HepG2 (cell line): Measurements from ENCODE around the gene MGAT1. TPM values are rescaled to one million over a fixed set of nuclear protein-coding genes. Genes with fewer than 3 reads are reported as not detected.

Experiments
- DNMT1 ChIP-seq: sonication (generic); formaldehyde crosslinking; IDR thresholded peaks from 2 replicates; pipeline ENCODE4 v1.5.1; 2020; ENCODE audit warnings: mild to moderate bottlenecking, missing genetic modification reagents
- ISL2 ChIP-seq: sonication (generic); formaldehyde crosslinking; IDR thresholded peaks from 2 replicates; pipeline ENCODE4 v1.5.0; 2020; ENCODE audit warnings: missing genetic modification reagents
- KMT2A ChIP-seq: sonication (generic); formaldehyde crosslinking; IDR thresholded peaks from 2 replicates; pipeline ENCODE4 v1.4.0; 2020; ENCODE audit warnings: missing genetic modification reagents
- PAXIP1 ChIP-seq: sonication (generic); formaldehyde crosslinking; conservative IDR thresholded peaks from 2 replicates; pipeline ENCODE4 v1.4.0; 2020; ENCODE audit warnings: mild to moderate bottlenecking, missing genetic modification reagents, moderate library complexity
- PHF8 ChIP-seq: sonication (generic); formaldehyde crosslinking; IDR thresholded peaks from 2 replicates; pipeline ENCODE4 v1.5.0; 2020; ENCODE audit warnings: missing genetic modification reagents
- POGZ ChIP-seq: sonication (generic); formaldehyde crosslinking; IDR thresholded peaks from 2 replicates; pipeline ENCODE4 v1.4.0; 2020; ENCODE audit warnings: mild to moderate bottlenecking, missing genetic modification reagents
- RAD21 ChIP-seq: fragments of 450-650 bp; formaldehyde crosslinking; IDR thresholded peaks from 2 replicates; pipeline ENCODE4 v1.5.0; 2020; ENCODE audit warnings: mild to moderate bottlenecking
- ZBTB38 ChIP-seq: sonication (generic); formaldehyde crosslinking; IDR thresholded peaks from 2 replicates; pipeline ENCODE4 v1.5.1; 2020; ENCODE audit warnings: mild to moderate bottlenecking, missing genetic modification reagents
- ZMAT3 ChIP-seq: sonication (generic); formaldehyde crosslinking; conservative IDR thresholded peaks from 2 replicates; pipeline ENCODE4 v1.7.0; 2021; ENCODE audit warnings: missing genetic modification reagents
- ZNF124 ChIP-seq: sonication (generic); formaldehyde crosslinking; IDR thresholded peaks from 2 replicates; pipeline ENCODE4 v1.4.0; 2020; ENCODE audit warnings: missing genetic modification reagents
- ZNF317 ChIP-seq: sonication (generic); formaldehyde crosslinking; IDR thresholded peaks from 2 replicates; pipeline ENCODE4 v1.5.0; 2020; ENCODE audit warnings: mild to moderate bottlenecking, missing genetic modification reagents
- polyA plus RNA-seq, 8 experiments: library from polyadenylated mRNA; depleted of rRNA in 3 of 8; stranded (reverse) in 7 of 8; unstranded in 1 of 8; fragments of >200 nt; fragmentation: Illumina TruSeq in 4 of 8; extraction: Trizol in 4 of 8; gene quantifications; 2 replicates each; pipeline versions ENCODE4 v1.2.1 to v1.2.3, GENCODE V29; 2011 to 2016; ENCODE audit warnings: low read depth in 4 of 8, missing spikeins in 1 of 8, mixed read lengths in 1 of 8; ENCODE audit not compliant: insufficient read depth in 1 of 8
- total RNA-seq, 5 experiments: library from RNA; depleted of rRNA; stranded (reverse); fragments of >200 nt; fragmentation: Illumina TruSeq; extraction: Trizol; gene quantifications; 2 replicates each; pipeline ENCODE4 v1.2.3, GENCODE V29; 2016; ENCODE audit warnings: low read depth in 1 of 5
- TF ChIP-seq, protein P1 (sequence below): sonication (generic); formaldehyde crosslinking; IDR thresholded peaks from 2 replicates; pipeline ENCODE4 v1.4.0; 2020; ENCODE audit warnings: missing genetic modification reagents
- TF ChIP-seq, protein P2 (sequence below), 2 experiments: sonication (generic) in 1 of 2; formaldehyde crosslinking in 1 of 2; IDR thresholded peaks; 2 replicates each; pipeline versions ENCODE4 v1.6.1 to v1.9.0; 2014 to 2022; ENCODE audit warnings: antibody characterized with exemption in 1 of 2, borderline replicate concordance in 1 of 2, inconsistent platforms in 1 of 2, low read depth in 1 of 2, missing genetic modification reagents in 1 of 2

MGAT1 gene
- total and polyA plus RNA-seq, 2 of the 13 experiments (the other 11 are each of a cell fraction or from before 2014, with no cell fraction given), result 50.1 to 55.3 TPM

- peak; percentile 35; the same call in 1 of the 2 replicates for TF ChIP-seq PAXIP1 (CRISPR knock-in tag)
- 0 out of 2 replicates have a peak, but pooled peaks have one; percentile 30 for TF ChIP-seq DNMT1 (CRISPR knock-in tag)
- no peak for TF ChIP-seq KMT2A (CRISPR knock-in tag)
- TF ChIP-seq ZBTB38, result peak; percentile 60; the same call in 1 of the 2 replicates
- TF ChIP-seq, protein P1, sequence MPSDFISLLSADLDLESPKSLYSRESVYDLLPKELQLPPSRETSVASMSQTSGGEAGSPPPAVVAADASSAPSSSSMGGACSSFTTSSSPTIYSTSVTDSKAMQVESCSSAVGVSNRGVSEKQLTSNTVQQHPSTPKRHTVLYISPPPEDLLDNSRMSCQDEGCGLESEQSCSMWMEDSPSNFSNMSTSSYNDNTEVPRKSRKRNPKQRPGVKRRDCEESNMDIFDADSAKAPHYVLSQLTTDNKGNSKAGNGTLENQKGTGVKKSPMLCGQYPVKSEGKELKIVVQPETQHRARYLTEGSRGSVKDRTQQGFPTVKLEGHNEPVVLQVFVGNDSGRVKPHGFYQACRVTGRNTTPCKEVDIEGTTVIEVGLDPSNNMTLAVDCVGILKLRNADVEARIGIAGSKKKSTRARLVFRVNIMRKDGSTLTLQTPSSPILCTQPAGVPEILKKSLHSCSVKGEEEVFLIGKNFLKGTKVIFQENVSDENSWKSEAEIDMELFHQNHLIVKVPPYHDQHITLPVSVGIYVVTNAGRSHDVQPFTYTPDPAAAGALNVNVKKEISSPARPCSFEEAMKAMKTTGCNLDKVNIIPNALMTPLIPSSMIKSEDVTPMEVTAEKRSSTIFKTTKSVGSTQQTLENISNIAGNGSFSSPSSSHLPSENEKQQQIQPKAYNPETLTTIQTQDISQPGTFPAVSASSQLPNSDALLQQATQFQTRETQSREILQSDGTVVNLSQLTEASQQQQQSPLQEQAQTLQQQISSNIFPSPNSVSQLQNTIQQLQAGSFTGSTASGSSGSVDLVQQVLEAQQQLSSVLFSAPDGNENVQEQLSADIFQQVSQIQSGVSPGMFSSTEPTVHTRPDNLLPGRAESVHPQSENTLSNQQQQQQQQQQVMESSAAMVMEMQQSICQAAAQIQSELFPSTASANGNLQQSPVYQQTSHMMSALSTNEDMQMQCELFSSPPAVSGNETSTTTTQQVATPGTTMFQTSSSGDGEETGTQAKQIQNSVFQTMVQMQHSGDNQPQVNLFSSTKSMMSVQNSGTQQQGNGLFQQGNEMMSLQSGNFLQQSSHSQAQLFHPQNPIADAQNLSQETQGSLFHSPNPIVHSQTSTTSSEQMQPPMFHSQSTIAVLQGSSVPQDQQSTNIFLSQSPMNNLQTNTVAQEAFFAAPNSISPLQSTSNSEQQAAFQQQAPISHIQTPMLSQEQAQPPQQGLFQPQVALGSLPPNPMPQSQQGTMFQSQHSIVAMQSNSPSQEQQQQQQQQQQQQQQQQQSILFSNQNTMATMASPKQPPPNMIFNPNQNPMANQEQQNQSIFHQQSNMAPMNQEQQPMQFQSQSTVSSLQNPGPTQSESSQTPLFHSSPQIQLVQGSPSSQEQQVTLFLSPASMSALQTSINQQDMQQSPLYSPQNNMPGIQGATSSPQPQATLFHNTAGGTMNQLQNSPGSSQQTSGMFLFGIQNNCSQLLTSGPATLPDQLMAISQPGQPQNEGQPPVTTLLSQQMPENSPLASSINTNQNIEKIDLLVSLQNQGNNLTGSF (CRISPR knock-in tag), result peak; percentile 54; the same call in 1 of the 2 replicates
- no peak for TF ChIP-seq ZNF124 (CRISPR knock-in tag)
- TF ChIP-seq ZMAT3 (CRISPR knock-in tag), result peak; percentile 81; the same call in 1 of the 2 replicates
- TF ChIP-seq ZNF317 (CRISPR knock-in tag), result peak; percentile 59
- TF ChIP-seq ISL2 (CRISPR knock-in tag), result peak; percentile 43; the same call in 1 of the 2 replicates
- peak; percentile 52; the same call in 1 of the 2 replicates for TF ChIP-seq RAD21
- TF ChIP-seq PHF8 (CRISPR knock-in tag), result peak; percentile 64
- peak; percentile 49; the same call in 1 of the 2 replicates for TF ChIP-seq POGZ
- TF ChIP-seq, protein P2, sequence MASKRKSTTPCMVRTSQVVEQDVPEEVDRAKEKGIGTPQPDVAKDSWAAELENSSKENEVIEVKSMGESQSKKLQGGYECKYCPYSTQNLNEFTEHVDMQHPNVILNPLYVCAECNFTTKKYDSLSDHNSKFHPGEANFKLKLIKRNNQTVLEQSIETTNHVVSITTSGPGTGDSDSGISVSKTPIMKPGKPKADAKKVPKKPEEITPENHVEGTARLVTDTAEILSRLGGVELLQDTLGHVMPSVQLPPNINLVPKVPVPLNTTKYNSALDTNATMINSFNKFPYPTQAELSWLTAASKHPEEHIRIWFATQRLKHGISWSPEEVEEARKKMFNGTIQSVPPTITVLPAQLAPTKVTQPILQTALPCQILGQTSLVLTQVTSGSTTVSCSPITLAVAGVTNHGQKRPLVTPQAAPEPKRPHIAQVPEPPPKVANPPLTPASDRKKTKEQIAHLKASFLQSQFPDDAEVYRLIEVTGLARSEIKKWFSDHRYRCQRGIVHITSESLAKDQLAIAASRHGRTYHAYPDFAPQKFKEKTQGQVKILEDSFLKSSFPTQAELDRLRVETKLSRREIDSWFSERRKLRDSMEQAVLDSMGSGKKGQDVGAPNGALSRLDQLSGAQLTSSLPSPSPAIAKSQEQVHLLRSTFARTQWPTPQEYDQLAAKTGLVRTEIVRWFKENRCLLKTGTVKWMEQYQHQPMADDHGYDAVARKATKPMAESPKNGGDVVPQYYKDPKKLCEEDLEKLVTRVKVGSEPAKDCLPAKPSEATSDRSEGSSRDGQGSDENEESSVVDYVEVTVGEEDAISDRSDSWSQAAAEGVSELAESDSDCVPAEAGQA (IDR thresholded peaks at IDR 0.05; ENCODE audit: low read depth), result 0 out of 2 replicates have a peak, but pooled peaks have one; percentile 25
- TF ChIP-seq, protein P2 (CRISPR knock-in tag; IDR thresholded peaks at IDR 0.05; ENCODE audit: borderline replicate concordance), result no peak; the same call in 1 of the 2 replicates
Observed at GRCh38 chr5:180802325-180803180, at the start of gene MGAT1 (continued).
